Bronchial epithelial cell (primary cell): Measurements from ENCODE around the gene AFMID. TPM values are rescaled to one million over a fixed set of nuclear protein-coding genes. Genes with fewer than 3 reads are reported as not detected.

Source experiments
- DNase-seq: peaks from one replicate; pipeline ENCODE4 v3.0.0-alpha.2; 2010; ENCODE audit warnings: low read depth
- FAIRE-seq: peaks from 2 replicates; lab custom pipeline; 2011; peaks lifted over from hg19 to GRCh38; lab: Jason Lieb, UNC
- H3K27me3 ChIP-seq: 2 replicates; pipeline ENCODE4 v1.5.1; 2011; ENCODE audit warnings: low read length; ENCODE audit not compliant: control insufficient read depth, insufficient read depth
- H3K36me3 ChIP-seq: 2 replicates; pipeline ENCODE4 v1.5.1; 2011; ENCODE audit warnings: low read length; ENCODE audit not compliant: control insufficient read depth, insufficient read depth
- H3K4me3 ChIP-seq: 2 replicates; pipeline ENCODE4 v1.5.1; 2011; ENCODE audit warnings: mild to moderate bottlenecking, low read depth, low read length, control low read depth
- CTCF ChIP-seq: IDR thresholded peaks from 2 replicates; pipeline ENCODE4 v1.5.1; 2011; ENCODE audit warnings: mild to moderate bottlenecking, moderate library complexity, low read length, control low read depth, inconsistent platforms; ENCODE audit not compliant: insufficient read depth, severe bottlenecking
- total RNA-seq: library from RNA; depleted of rRNA; stranded (reverse); fragments of >200 nt; gene quantifications from 2 replicates; pipeline ENCODE4 v1.2.1, GENCODE V29; 2014

AFMID gene
- total RNA-seq, 1 donor from 2014 or later = 32.1 TPM

GRCh38 chr17:78146471-78146869 is 40.7 kb upstream of the AFMID start:
- no peak for DNase-seq
- TF ChIP-seq CTCF = no peak
- no peak overlapping the region for H3K4me3 ChIP-seq
- no peaks in the 10 kb centered on the region for H3K27me3 ChIP-seq
- FAIRE-seq = no peak
- no peaks in the 10 kb centered on the region for H3K36me3 ChIP-seq

- Histone ChIP-seq H3K27me3 (no peaks in the 10 kb centered on the region), H3K4me3 (no peak overlapping the region), H3K36me3 (no peaks in the 10 kb centered on the region)
- DNase-seq = no peak
- FAIRE-seq = no peak
- TF ChIP-seq CTCF = no peak
Measured at GRCh38 chr17:78146881-78147280, 40.3 kb upstream of the AFMID start.

GRCh38 chr17:78147315-78147998 is 39.7 kb upstream of the AFMID start:
- no peak for TF ChIP-seq CTCF
- no peak for FAIRE-seq
- no peak for DNase-seq
- Histone ChIP-seq H3K4me3 (no peak overlapping the region), H3K27me3 (no peaks in the 10 kb centered on the region), H3K36me3 (no peaks in the 10 kb centered on the region)

- TF ChIP-seq CTCF = no peak
- H3K27me3 ChIP-seq = no peaks in the 10 kb centered on the region
- FAIRE-seq (no peak), DNase-seq (no peak)
- no peak overlapping the region for H3K4me3 ChIP-seq
- no peaks in the 10 kb centered on the region for H3K36me3 ChIP-seq
Measured at GRCh38 chr17:78148286-78149016, 38.7 kb upstream of the AFMID start.

GRCh38 chr17:78151514-78152008 is 35.6 kb upstream of the AFMID start:
- TF ChIP-seq CTCF = no peak
- Histone ChIP-seq H3K36me3 (no peaks in the 10 kb centered on the region), H3K27me3 (no peaks in the 10 kb centered on the region), H3K4me3 (no peak overlapping the region)
- FAIRE-seq = no peak
- peak; percentile 46 for DNase-seq
